ENCODE measurements around the gene ASTN2. TPM values are rescaled to one million over a fixed set of nuclear protein-coding genes. Genes with fewer than 3 reads are reported as not detected.
A peak's percentile ranks its signal among the peaks of the same experiment; 100 is the strongest.

ASTN2 gene
- total and polyA plus RNA-seq, 3 donors from 2014 or later: 55.7 to 157 (median 117) TPM

GRCh38 chr9:117409321-117409720 is 5.5 kb downstream of the ASTN2 start:
- H3K9me3 ChIP-seq: no peaks in the 10 kb centered on the region
- H3K4me1 ChIP-seq: peaks cover 11% of the 10 kb centered on the region
- H3K27me3 ChIP-seq: no peaks in the 10 kb centered on the region
- TF ChIP-seq CTCF (IDR thresholded peaks at IDR 0.05) (no peak), POLR2A (IDR thresholded peaks at IDR 0.05) (no peak)
- DNase-seq: no peak
- no peak overlapping the region for H3K27ac ChIP-seq
- 66 to 69% methylated on average over 5 of the region's 5 CpGs for WGBS, 2 donors
- H3K36me3 ChIP-seq (ENCODE audit: low read depth, missing control alignments): no peaks in the 10 kb centered on the region
- intact Hi-C loops (cut with DNase I; ENCODE audit: low total_unique reads): no loop called here
- H3K4me3 ChIP-seq: no peak overlapping the region

GRCh38 chr9:117407436-117408022 is 7.3 kb downstream of the ASTN2 start:
- Histone ChIP-seq H3K27ac (no peak overlapping the region), H3K9me3 (no peaks in the 10 kb centered on the region), H3K4me1 (peaks cover 18% of the 10 kb centered on the region), H3K27me3 (no peaks in the 10 kb centered on the region), H3K4me3 (no peak overlapping the region), H3K36me3 (ENCODE audit: low read depth, missing control alignments) (no peaks in the 10 kb centered on the region)
- TF ChIP-seq POLR2A (IDR thresholded peaks at IDR 0.05): no peak
- TF ChIP-seq CTCF (IDR thresholded peaks at IDR 0.05): no peak
- 31 to 35% methylated on average over 2 of the region's 2 CpGs for WGBS, 2 donors
- intact Hi-C loops (cut with DNase I; ENCODE audit: low total_unique reads): no loop called here
- peak; percentile 15 for DNase-seq

- no peaks in the 10 kb centered on the region for H3K36me3 ChIP-seq (ENCODE audit: low read depth, missing control alignments)
- H3K4me1 ChIP-seq: peaks cover 11% of the 10 kb centered on the region
- H3K9me3 ChIP-seq: no peaks in the 10 kb centered on the region
- H3K4me3 ChIP-seq: no peak overlapping the region
- DNase-seq: no peak
- TF ChIP-seq CTCF (IDR thresholded peaks at IDR 0.05) (no peak), POLR2A (IDR thresholded peaks at IDR 0.05) (no peak)
- WGBS, 2 donors: 73 to 76% methylated on average over 7 of the region's 7 CpGs
- no peaks in the 10 kb centered on the region for H3K27me3 ChIP-seq
- intact Hi-C loops (cut with DNase I; ENCODE audit: low total_unique reads): no loop called here
- no peak overlapping the region for H3K27ac ChIP-seq
Measured at GRCh38 chr9:117405950-117406705, 8.7 kb downstream of the ASTN2 start.

- WGBS, 2 donors: 83 to 91% methylated on average over 2 of the region's 2 CpGs
- Histone ChIP-seq H3K4me3 (no peak overlapping the region), H3K27ac (no peak overlapping the region), H3K9me3 (no peaks in the 10 kb centered on the region), H3K36me3 (ENCODE audit: low read depth, missing control alignments) (no peaks in the 10 kb centered on the region), H3K4me1 (peaks cover 13% of the 10 kb centered on the region), H3K27me3 (no peaks in the 10 kb centered on the region)
- intact Hi-C loops (cut with DNase I; ENCODE audit: low total_unique reads): no loop called here
- TF ChIP-seq CTCF (IDR thresholded peaks at IDR 0.05): no peak
- no peak for TF ChIP-seq POLR2A (IDR thresholded peaks at IDR 0.05)
- DNase-seq: no peak
Measured at GRCh38 chr9:117403848-117404247, 11.0 kb downstream of the ASTN2 start.

All from testis (tissue), 3 donors.